ENCODE results near the gene MARVELD3.
"Not testable (repeated sequence)": the region's sequence is repeated elsewhere in the genome, so short reads cannot be mapped to it uniquely, and the experiment has no call there.

Gene MARVELD3

DNA sequence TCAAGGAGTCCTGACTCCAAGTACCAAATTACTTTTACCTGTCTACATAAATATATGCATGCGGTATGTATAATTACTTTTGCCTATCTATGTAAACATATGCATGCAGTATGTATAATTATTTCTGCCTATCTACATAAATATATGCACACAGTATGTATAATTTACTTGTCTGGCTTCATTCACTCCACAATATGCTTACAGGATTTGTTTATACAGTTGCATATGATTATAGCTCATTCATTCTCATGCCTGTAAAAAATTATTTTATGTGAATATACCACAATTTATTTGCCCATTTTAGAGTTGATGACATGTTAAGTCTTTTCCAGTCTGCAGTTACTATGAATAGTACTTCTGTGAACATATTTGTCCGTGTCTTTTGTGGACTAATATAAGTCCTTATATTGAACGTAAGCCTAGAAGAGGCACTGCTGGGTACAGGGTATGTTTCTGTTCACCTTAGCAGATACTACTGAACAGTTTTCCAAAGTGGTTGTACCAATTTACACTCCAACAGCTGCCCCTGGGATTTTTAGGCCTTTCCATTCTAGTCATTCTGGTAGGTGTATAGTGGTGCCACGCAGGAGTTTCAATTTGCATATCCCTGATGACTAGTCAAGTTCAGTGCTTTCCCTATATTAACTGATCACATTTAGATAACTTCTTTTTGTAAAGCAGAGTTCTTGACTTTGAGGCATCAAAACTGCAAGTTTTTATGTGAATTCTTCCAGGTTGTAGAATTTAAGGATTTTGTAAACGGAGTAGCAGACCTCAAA is 47.0 kb downstream of the MARVELD3 start:
- no peak for DNase-seq

DNA sequence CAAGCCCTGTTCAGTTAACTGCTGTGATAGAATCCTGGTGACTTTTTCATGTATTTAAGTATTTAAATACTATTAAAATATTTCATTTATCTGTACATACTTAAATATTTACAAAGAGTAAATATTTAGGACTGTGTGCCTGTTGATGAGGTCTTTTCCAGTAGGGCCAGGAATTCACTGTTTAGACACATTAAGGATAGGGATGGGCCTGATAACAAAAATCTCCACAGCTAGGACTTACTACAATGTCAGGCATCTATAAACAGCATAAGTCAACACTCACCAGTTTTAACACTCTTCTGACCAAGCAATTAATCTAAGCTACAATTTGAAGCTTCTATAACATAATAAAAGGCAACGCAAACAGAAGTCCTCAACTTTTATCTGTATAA is 47.6 kb downstream of the MARVELD3 start:
- DNase-seq = no peak

DNA sequence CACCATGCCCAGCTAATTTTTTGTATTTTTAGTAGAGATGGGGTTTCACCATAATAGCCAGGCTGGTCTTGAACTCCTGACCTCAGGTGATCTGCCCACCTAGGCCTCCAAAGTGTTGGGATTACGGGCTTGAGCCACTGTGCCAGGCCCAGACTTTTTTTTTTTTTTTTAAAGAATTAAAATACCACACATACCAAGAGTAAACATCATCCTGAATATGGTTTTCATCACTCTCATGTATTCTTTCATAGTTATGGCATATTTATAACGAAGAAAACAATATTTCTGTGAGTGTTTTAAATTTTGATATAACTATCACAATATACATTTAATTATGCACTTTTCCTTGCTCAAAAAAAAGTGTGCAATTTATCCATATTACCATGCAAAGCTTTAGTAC is 48.2 kb downstream of the MARVELD3 start:
- no peak for DNase-seq

- no peak for DNase-seq
These were observed 49.4 kb downstream of the MARVELD3 start for GRCh38 chr16:71675380-71675779.

GRCh38 chr16:71676236-71676635 is 50.3 kb downstream of the MARVELD3 start:
- DNase-seq = no peak

DNA sequence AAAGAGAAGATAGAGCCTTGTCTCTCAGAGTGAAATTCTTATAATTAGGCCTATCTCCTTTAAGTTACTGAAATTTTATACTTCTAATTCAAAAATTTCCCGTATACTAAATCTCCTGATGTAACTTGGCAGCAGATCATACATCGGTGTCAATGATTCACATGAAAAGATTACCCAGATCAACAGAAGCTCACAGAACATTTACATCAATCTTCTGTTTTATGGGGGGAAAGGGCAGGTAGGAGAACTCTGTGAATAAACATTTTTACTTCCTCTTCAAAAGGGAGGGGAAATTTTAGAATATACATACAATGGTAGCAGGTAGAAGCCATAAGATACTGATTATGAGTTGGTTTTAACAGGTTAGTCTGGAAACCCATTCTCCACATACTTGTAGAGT is 55.4 kb downstream of the MARVELD3 start:
- DNase-seq = no peak

GRCh38 chr16:71684280-71684679 is 58.3 kb downstream of the MARVELD3 start:
- not testable (repeated sequence) for DNase-seq
